CD4-positive, alpha-beta T cell (primary cell): ENCODE measurements around the gene CD36. TPM values are rescaled to one million over a fixed set of nuclear protein-coding genes. Genes with fewer than 3 reads are reported as not detected.

ENCODE experiments used
- ATAC-seq: fragments of 200-7000 bp; cut with Tn5 transposase; one replicate; pipeline ENCODE4 v1.10.0; 2022; ENCODE audit warnings: mild to moderate bottlenecking; ENCODE audit not compliant: poor library complexity
- CTCF ChIA-PET: fragments of 350-600 bp; sonication (Branson Sonifier 250); formaldehyde crosslinking; loops from one replicate; lab custom pipeline; 2021; ENCODE audit warnings: antibody characterized with exemption, inconsistent platforms; lab: Charles Lee
- POLR2A ChIA-PET: fragments of 350-600 bp; sonication (Branson Sonifier 250); formaldehyde crosslinking; loops from one replicate; lab custom pipeline; 2021; ENCODE audit warnings: antibody characterized with exemption, inconsistent platforms; lab: Charles Lee
- DNase-seq, 14 experiments: peaks; one replicate each; pipeline ENCODE4 v3.0.0-alpha.2; 2013 to 2020; ENCODE audit warnings: mixed read lengths in 2 of 14
- H3K27ac ChIP-seq, 2 donors: one replicate each; pipeline versions ENCODE4 v1.5.1 to v1.7.0; 2013; ENCODE audit warnings: low read length in 2 of 2, low read depth in 1 of 2, mild to moderate bottlenecking in 1 of 2
- H3K27me3 ChIP-seq, 2 experiments: 1 replicate in 1 of 2; 2 replicates in 1 of 2; pipeline versions ENCODE4 v1.6.1 to v1.7.0; 2013; ENCODE audit warnings: low read length in 2 of 2, control low read depth in 1 of 2, mild to moderate bottlenecking in 1 of 2, moderate library complexity in 1 of 2; ENCODE audit not compliant: insufficient read depth in 2 of 2, control insufficient read depth in 1 of 2
- H3K36me3 ChIP-seq: one replicate; pipeline ENCODE4 v1.6.1; 2013; ENCODE audit warnings: low read length, control low read depth; ENCODE audit not compliant: insufficient read depth
- H3K4me1 ChIP-seq: one replicate; pipeline ENCODE4 v1.6.1; 2013; ENCODE audit warnings: low read length, control low read depth; ENCODE audit not compliant: insufficient read depth
- H3K4me3 ChIP-seq: one replicate; pipeline ENCODE4 v1.5.1; 2013; ENCODE audit warnings: mild to moderate bottlenecking, low read length, moderate library complexity
- H3K9me3 ChIP-seq, 2 experiments: 1 replicate in 1 of 2; 2 replicates in 1 of 2; pipeline versions ENCODE4 v1.6.1 to v1.7.0; 2013; ENCODE audit warnings: low read length in 2 of 2, mild to moderate bottlenecking in 2 of 2, control low read depth in 1 of 2, moderate library complexity in 1 of 2; ENCODE audit not compliant: control insufficient read depth in 1 of 2, insufficient read depth in 1 of 2
- H3K27ac Mint-ChIP-seq: one replicate; pipeline ENCODE4 v1.8.0; 2020; ENCODE audit warnings: mixed read lengths
- H3K27me3 Mint-ChIP-seq: one replicate; pipeline ENCODE4 v1.8.0; 2021; ENCODE audit warnings: mixed read lengths
- H3K36me3 Mint-ChIP-seq: one replicate; pipeline ENCODE4 v1.8.0; 2021; ENCODE audit warnings: low read depth, mixed read lengths
- H3K4me1 Mint-ChIP-seq: one replicate; pipeline ENCODE4 v1.8.0; 2021; ENCODE audit warnings: low read depth, mixed read lengths
- H3K4me3 Mint-ChIP-seq: one replicate; pipeline ENCODE4 v1.8.0; 2020; ENCODE audit warnings: mild to moderate bottlenecking, mixed read lengths
- H3K9me3 Mint-ChIP-seq: one replicate; pipeline ENCODE4 v1.8.0; 2020; ENCODE audit warnings: mixed read lengths
- intact Hi-C, 2 experiments: fragments of 100-400 bp; cut with DNase I in 1 of 2; cut with micrococcal nuclease in 1 of 2; formaldehyde crosslinking; loops; one replicate each; pipeline versions ENCODE4 v1.15.1 to v1.9.0; 2023 to 2025; cut with DNase I, micrococcal nuclease
- total RNA-seq, 174 experiments: library from RNA in 2 of 174; stranded (reverse) in 2 of 174; gene quantifications; one replicate each; pipeline ENCODE4 v1.2.3 and lab custom pipeline; 2021 to 2026
- TF ChIP-seq, protein P1 (sequence below): fragments of 200-600 bp; IDR thresholded peaks from one replicate; pipeline ENCODE4 v1.8.0; 2022; ENCODE audit warnings: antibody characterized with exemption, mild to moderate bottlenecking

CD36 gene
- total RNA-seq, 2 experiments from 2014 or later = 1.4 to 1.7 TPM

DNA sequence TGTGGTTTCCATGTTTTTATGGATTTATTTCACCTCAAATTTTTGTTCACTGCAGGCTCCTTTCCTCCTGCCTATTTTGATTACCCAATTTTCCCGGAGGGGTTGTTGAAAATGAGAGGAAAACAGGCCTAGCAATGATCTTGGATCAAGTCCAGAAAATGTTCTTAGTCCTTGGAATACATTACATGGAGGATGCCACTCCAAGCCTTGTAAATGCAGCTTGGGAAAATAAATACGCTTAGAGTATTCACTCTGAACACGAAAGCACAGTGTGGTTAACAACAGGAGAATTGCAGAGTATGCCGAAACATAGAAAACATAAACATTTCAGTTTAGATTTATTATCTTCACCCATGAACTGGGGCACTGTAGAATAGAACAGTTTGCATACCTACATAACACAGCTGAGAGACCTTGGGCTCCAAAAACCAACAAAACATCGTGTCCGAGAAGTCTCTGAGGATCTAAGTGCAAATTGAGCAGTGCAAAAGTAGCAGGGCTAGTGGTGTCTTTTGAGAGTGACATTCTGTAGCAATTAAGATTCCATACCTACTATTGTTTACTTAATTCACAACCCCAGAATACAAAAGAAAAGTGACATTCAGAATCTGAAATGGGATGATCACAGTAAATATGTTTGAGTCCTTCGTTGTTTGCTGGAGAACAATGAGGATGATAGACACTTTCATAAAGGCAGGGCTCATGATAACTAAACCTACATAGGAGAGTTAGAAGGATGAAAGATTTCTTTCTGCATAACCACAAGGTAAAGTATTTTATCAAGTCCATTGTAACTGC is 7.6 kb upstream of the CD36 start:
- Histone ChIP-seq H3K36me3 (no peaks in the 10 kb centered on the region), H3K9me3 (no peaks in the 10 kb centered on the region), H3K27me3 (no peaks in the 10 kb centered on the region), H3K4me3 (no peak overlapping the region), H3K4me1 (no peaks in the 10 kb centered on the region), H3K27ac (no peak overlapping the region)
- ChIA-PET POLR2A (no interaction called here), CTCF (no interaction called here)
- no peaks in the 10 kb centered on the region for H3K9me3 Mint-ChIP-seq
- H3K4me1 Mint-ChIP-seq = no peaks in the 10 kb centered on the region
- H3K36me3 Mint-ChIP-seq = no peaks in the 10 kb centered on the region
- H3K4me3 Mint-ChIP-seq = no peak overlapping the region
- no peak for ATAC-seq
- H3K27me3 Mint-ChIP-seq = no peaks in the 10 kb centered on the region
- DNase-seq = no peak
- intact Hi-C loops = no loop called here
- TF ChIP-seq, protein P1, sequence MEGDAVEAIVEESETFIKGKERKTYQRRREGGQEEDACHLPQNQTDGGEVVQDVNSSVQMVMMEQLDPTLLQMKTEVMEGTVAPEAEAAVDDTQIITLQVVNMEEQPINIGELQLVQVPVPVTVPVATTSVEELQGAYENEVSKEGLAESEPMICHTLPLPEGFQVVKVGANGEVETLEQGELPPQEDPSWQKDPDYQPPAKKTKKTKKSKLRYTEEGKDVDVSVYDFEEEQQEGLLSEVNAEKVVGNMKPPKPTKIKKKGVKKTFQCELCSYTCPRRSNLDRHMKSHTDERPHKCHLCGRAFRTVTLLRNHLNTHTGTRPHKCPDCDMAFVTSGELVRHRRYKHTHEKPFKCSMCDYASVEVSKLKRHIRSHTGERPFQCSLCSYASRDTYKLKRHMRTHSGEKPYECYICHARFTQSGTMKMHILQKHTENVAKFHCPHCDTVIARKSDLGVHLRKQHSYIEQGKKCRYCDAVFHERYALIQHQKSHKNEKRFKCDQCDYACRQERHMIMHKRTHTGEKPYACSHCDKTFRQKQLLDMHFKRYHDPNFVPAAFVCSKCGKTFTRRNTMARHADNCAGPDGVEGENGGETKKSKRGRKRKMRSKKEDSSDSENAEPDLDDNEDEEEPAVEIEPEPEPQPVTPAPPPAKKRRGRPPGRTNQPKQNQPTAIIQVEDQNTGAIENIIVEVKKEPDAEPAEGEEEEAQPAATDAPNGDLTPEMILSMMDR = no peak
- H3K27ac Mint-ChIP-seq = no peak overlapping the region

DNA sequence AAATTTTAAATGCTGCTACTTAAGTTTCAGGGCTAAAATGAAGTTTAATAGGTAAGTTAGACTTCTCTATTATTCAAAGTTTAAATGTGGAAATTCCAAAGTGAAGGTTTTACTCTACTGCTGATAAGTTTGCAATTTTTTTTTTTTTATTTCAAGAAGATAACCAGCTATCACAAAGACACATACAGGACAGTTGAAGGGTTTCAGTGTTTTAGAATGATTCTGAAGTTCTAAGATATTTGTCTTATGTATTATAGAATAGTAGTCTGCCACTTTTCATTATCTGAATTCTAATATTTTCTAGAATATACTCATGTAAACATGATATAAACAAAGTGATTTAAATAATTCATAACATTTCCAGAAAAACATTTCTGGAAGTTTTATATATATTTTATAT is 7.0 kb upstream of the CD36 start:
- Histone ChIP-seq H3K9me3 (no peaks in the 10 kb centered on the region), H3K27ac (no peak overlapping the region), H3K36me3 (no peaks in the 10 kb centered on the region), H3K4me3 (no peak overlapping the region), H3K27me3 (no peaks in the 10 kb centered on the region), H3K4me1 (no peaks in the 10 kb centered on the region)
- ChIA-PET POLR2A (no interaction called here), CTCF (no interaction called here)
- Mint-ChIP-seq H3K36me3 (no peaks in the 10 kb centered on the region), H3K4me3 (no peak overlapping the region), H3K27ac (no peak overlapping the region), H3K27me3 (no peaks in the 10 kb centered on the region), H3K9me3 (no peaks in the 10 kb centered on the region), H3K4me1 (no peaks in the 10 kb centered on the region)
- intact Hi-C loops = no loop called here
- TF ChIP-seq, protein P1 = no peak
- no peak for DNase-seq
- ATAC-seq = no peak

DNA sequence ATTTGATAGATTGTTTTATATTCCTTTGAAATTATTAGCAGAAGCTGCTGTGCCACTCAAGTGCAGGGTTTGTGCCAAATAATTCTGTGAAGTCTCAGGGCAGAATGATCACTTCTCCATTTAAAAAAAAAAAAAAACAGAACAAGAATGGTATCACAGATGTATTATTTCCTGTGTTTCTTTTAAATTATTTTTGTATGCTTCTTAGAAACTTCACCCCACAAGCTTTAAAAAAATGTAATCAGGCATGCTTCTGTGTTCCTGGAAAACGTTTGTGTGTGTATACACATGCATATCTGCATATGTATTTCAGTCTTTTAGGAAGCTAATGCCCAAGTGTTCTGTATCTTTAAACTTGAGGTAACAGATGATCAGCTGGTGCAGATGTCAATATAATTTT is 6.3 kb upstream of the CD36 start:
- TF ChIP-seq, protein P1 = no peak
- ATAC-seq = no peak
- Mint-ChIP-seq H3K27ac (no peak overlapping the region), H3K4me3 (no peak overlapping the region), H3K27me3 (no peaks in the 10 kb centered on the region), H3K36me3 (no peaks in the 10 kb centered on the region), H3K9me3 (no peaks in the 10 kb centered on the region), H3K4me1 (no peaks in the 10 kb centered on the region)
- H3K9me3 ChIP-seq = no peaks in the 10 kb centered on the region
- no peak for DNase-seq
- CTCF ChIA-PET = no interaction called here
- intact Hi-C loops = no loop called here
- no peaks in the 10 kb centered on the region for H3K36me3 ChIP-seq
- no peaks in the 10 kb centered on the region for H3K4me1 ChIP-seq
- no peak overlapping the region for H3K27ac ChIP-seq
- POLR2A ChIA-PET = no interaction called here
- H3K4me3 ChIP-seq = no peak overlapping the region
- no peaks in the 10 kb centered on the region for H3K27me3 ChIP-seq
